K562 (cell line): ENCODE data around the gene USP48. TPM values are rescaled to one million over a fixed set of nuclear protein-coding genes. Genes with fewer than 3 reads are reported as not detected.

Source experiments
- FOXA3 ChIP-seq, 2 experiments: fragments of 450-650 bp in 1 of 2; sonication (generic) in 1 of 2; formaldehyde crosslinking; IDR thresholded peaks in 1 of 2; conservative IDR thresholded peaks in 1 of 2; 2 replicates each; pipeline versions ENCODE4 v1.4.0 to v1.8.0; 2020 to 2022; ENCODE audit warnings: mild to moderate bottlenecking in 2 of 2, missing genetic modification reagents in 1 of 2
- FOXJ2 ChIP-seq: fragments of 200-800 bp; sonication (Bioruptor generic); IDR thresholded peaks from 2 replicates; pipeline ENCODE4 v1.6.1; 2016; ENCODE audit warnings: missing genetic modification characterization, missing compliant biosample characterization
- GATA2 ChIP-seq: sonication (generic); formaldehyde crosslinking; IDR thresholded peaks from 2 replicates; pipeline ENCODE4 v1.4.0; 2020; ENCODE audit warnings: mild to moderate bottlenecking, missing genetic modification reagents
- HDAC2 ChIP-seq: fragments of 450-650 bp; IDR thresholded peaks from 2 replicates; pipeline ENCODE4 v1.6.1; 2016; ENCODE audit warnings: mild to moderate bottlenecking
- MEF2D ChIP-seq: conservative IDR thresholded peaks from 2 replicates; pipeline ENCODE4 v1.6.1; 2016; ENCODE audit warnings: low read depth, missing genetic modification characterization, missing compliant biosample characterization
- MEIS2 ChIP-seq: fragments of 450-650 bp; IDR thresholded peaks from 2 replicates; pipeline ENCODE4 v1.6.1; 2014; ENCODE audit warnings: mild to moderate bottlenecking; ENCODE audit not compliant: partially characterized antibody
- MTA3 ChIP-seq: fragments of 450-650 bp; formaldehyde crosslinking; IDR thresholded peaks from 2 replicates; pipeline ENCODE4 v1.6.1; 2017; ENCODE audit warnings: mild to moderate bottlenecking, borderline replicate concordance
- NR2C2 ChIP-seq, 2 experiments: fragments of 200-800 bp in 1 of 2; sonication (Bioruptor generic) in 1 of 2; sonication (generic) in 1 of 2; formaldehyde crosslinking in 1 of 2; IDR thresholded peaks; 2 replicates each; pipeline versions ENCODE4 v1.6.1 to v1.8.0; 2016 to 2022; ENCODE audit warnings: mild to moderate bottlenecking in 1 of 2, missing compliant biosample characterization in 1 of 2, missing genetic modification characterization in 1 of 2, missing genetic modification reagents in 1 of 2
- RBBP5 ChIP-seq: fragments of 200-600 bp; sonication (generic); IDR thresholded peaks from 2 replicates; pipeline ENCODE4 v1.6.1; 2012; ENCODE audit warnings: borderline replicate concordance, mild to moderate bottlenecking, low read length, control low read depth, inconsistent platforms; ENCODE audit not compliant: insufficient read depth, poor library complexity, severe bottlenecking
- RBM25 ChIP-seq: fragments of 200-400 bp; formaldehyde crosslinking; IDR thresholded peaks from 2 replicates; pipeline ENCODE4 v1.6.1; 2018; ENCODE audit warnings: low read length, low read depth, moderate library complexity; ENCODE audit not compliant: severe bottlenecking
- STAT5B ChIP-seq: fragments of 250-450 bp; sonication (Bioruptor Pico); IDR thresholded peaks from 2 replicates; pipeline ENCODE4 v1.8.0; 2021; ENCODE audit warnings: mild to moderate bottlenecking, inconsistent platforms
- TFAP4 ChIP-seq: sonication (generic); formaldehyde crosslinking; IDR thresholded peaks from 2 replicates; pipeline ENCODE4 v1.8.0; 2022; ENCODE audit warnings: missing genetic modification reagents, mild to moderate bottlenecking, moderate library complexity, borderline replicate concordance
- ZNF408 ChIP-seq: fragments of 250-450 bp; sonication (Bioruptor Pico); IDR thresholded peaks from 2 replicates; pipeline ENCODE4 v1.4.0; 2020; ENCODE audit warnings: low read depth, mild to moderate bottlenecking, moderate library complexity
- polyA plus RNA-seq, 8 experiments: library from polyadenylated mRNA; depleted of rRNA in 4 of 8; stranded (reverse) in 5 of 8; unstranded in 3 of 8; fragments of >200 nt; fragmentation: Nextera tagmentation in 2 of 8; fragmentation: Illumina TruSeq in 1 of 8; extraction: Ambion mirVana in 2 of 8; extraction: Trizol in 1 of 8; gene quantifications; 2 replicates each; pipeline versions ENCODE4 v1.2.1 to v1.2.3, GENCODE V29; 2011 to 2014; ENCODE audit warnings: inconsistent platforms in 1 of 8, missing spikeins in 1 of 8
- total RNA-seq, 7 experiments: library from RNA; depleted of rRNA in 6 of 7; stranded (reverse); fragments of >200 nt in 6 of 7; fragmentation: Illumina TruSeq in 2 of 7; extraction: Trizol in 2 of 7; gene quantifications; 2 replicates each; pipeline versions ENCODE4 v1.2.1 to v1.2.3, GENCODE V29; 2011 to 2021; ENCODE audit warnings: low replicate concordance in 1 of 7
- TF ChIP-seq, protein P1 (sequence below): sonication (generic); formaldehyde crosslinking; IDR thresholded peaks from 2 replicates; pipeline ENCODE4 v1.8.1; 2023; ENCODE audit warnings: missing genetic modification reagents, mild to moderate bottlenecking, borderline replicate concordance
- TF ChIP-seq, protein P2 (sequence below): sonication (generic); formaldehyde crosslinking; IDR thresholded peaks from 2 replicates; pipeline ENCODE4 v1.9.0; 2022; ENCODE audit warnings: mild to moderate bottlenecking, missing genetic modification reagents
- TF ChIP-seq, protein P3 (sequence below), 2 experiments: fragments of 450-650 bp in 1 of 2; sonication (generic) in 1 of 2; formaldehyde crosslinking in 1 of 2; IDR thresholded peaks in 1 of 2; conservative IDR thresholded peaks in 1 of 2; 2 replicates each; pipeline versions ENCODE4 v1.6.1 to v1.8.1; 2016 to 2023; ENCODE audit warnings: mild to moderate bottlenecking in 2 of 2, moderate library complexity in 2 of 2, inconsistent platforms in 1 of 2, missing genetic modification reagents in 1 of 2

The USP48 gene
- total and polyA plus RNA-seq, 9 of the 15 experiments (the other 6 are each of a cell fraction or from before 2014, with no cell fraction given): 23.3 to 123 (median 106) TPM

GRCh38 chr1:21647431-21648351 lies 135.3 kb downstream of the USP48 start (continued):
- TF ChIP-seq GATA2: peak; percentile 81
- TF ChIP-seq, protein P1, sequence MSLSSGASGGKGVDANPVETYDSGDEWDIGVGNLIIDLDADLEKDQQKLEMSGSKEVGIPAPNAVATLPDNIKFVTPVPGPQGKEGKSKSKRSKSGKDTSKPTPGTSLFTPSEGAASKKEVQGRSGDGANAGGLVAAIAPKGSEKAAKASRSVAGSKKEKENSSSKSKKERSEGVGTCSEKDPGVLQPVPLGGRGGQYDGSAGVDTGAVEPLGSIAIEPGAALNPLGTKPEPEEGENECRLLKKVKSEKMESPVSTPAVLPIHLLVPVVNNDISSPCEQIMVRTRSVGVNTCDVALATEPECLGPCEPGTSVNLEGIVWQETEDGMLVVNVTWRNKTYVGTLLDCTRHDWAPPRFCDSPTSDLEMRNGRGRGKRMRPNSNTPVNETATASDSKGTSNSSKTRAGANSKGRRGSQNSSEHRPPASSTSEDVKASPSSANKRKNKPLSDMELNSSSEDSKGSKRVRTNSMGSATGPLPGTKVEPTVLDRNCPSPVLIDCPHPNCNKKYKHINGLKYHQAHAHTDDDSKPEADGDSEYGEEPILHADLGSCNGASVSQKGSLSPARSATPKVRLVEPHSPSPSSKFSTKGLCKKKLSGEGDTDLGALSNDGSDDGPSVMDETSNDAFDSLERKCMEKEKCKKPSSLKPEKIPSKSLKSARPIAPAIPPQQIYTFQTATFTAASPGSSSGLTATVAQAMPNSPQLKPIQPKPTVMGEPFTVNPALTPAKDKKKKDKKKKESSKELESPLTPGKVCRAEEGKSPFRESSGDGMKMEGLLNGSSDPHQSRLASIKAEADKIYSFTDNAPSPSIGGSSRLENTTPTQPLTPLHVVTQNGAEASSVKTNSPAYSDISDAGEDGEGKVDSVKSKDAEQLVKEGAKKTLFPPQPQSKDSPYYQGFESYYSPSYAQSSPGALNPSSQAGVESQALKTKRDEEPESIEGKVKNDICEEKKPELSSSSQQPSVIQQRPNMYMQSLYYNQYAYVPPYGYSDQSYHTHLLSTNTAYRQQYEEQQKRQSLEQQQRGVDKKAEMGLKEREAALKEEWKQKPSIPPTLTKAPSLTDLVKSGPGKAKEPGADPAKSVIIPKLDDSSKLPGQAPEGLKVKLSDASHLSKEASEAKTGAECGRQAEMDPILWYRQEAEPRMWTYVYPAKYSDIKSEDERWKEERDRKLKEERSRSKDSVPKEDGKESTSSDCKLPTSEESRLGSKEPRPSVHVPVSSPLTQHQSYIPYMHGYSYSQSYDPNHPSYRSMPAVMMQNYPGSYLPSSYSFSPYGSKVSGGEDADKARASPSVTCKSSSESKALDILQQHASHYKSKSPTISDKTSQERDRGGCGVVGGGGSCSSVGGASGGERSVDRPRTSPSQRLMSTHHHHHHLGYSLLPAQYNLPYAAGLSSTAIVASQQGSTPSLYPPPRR: peak; percentile 93
- TF ChIP-seq NR2C2 (CRISPR knock-in tag; IDR thresholded peaks at IDR 0.05): peak; percentile 89
- peak; percentile 57 for TF ChIP-seq NR2C2 (tag; IDR thresholded peaks at IDR 0.05)
- TF ChIP-seq RBBP5: no peak
- TF ChIP-seq FOXJ2 (tag): no peak
- TF ChIP-seq MEF2D (tag): no peak; the same call in 1 of the 2 replicates
- TF ChIP-seq HDAC2: peak; percentile 99
- no peak for TF ChIP-seq ZNF408 (CRISPR knock-in tag)
- TF ChIP-seq, protein P2, sequence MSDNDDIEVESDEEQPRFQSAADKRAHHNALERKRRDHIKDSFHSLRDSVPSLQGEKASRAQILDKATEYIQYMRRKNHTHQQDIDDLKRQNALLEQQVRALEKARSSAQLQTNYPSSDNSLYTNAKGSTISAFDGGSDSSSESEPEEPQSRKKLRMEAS: peak; percentile 96
- TF ChIP-seq MTA3: peak; percentile 70; the same call in 1 of the 2 replicates
- peak; percentile 100 for TF ChIP-seq RBM25
- TF ChIP-seq TFAP4: peak; percentile 100
- TF ChIP-seq, protein P3, sequence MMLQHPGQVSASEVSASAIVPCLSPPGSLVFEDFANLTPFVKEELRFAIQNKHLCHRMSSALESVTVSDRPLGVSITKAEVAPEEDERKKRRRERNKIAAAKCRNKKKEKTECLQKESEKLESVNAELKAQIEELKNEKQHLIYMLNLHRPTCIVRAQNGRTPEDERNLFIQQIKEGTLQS (IDR thresholded peaks at IDR 0.05): peak; percentile 54; the same call in 1 of the 2 replicates
- TF ChIP-seq, protein P3 (CRISPR knock-in tag; conservative IDR thresholded peaks at IDR 0.05): peak; percentile 96
- TF ChIP-seq STAT5B (CRISPR knock-in tag): no peak
- TF ChIP-seq MEIS2: peak; percentile 100
- TF ChIP-seq FOXA3 (CRISPR knock-in tag; conservative IDR thresholded peaks at IDR 0.05 in 1 of 2, IDR thresholded peaks at IDR 0.05 in 1 of 2): peak in 1 of 2 experiments; percentile 85; a peak in 2 of 4 replicates
